Measurements from ENCODE around the gene SPRR2B. TPM values are rescaled to one million over a fixed set of nuclear protein-coding genes. Genes with fewer than 3 reads are reported as not detected.
"Not testable (repeated sequence)": the region's sequence is repeated elsewhere in the genome, so short reads cannot be mapped to it uniquely, and the experiment has no call there.

SPRR2B gene
- total and polyA plus RNA-seq, 2 donors = 3.1 TPM; not detected in 1

DNA sequence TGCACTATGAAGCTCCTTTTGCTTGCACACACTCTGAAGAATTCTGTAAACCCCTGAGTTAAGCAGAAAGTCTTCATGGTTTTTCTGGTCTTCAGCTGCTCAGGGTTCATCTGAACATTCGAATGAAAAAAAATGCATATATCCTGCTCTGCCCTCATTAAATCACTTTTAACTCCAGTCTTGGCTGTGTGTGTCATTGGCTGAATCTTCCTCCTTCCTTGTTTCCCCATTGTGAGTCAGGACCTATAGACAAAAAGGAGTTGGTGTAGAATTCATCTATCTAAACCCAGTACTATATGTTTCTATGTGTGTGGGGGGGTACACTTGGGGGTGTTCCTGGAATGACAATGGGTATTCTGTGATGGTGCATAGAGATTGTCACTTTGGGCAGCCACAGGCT lies 47.0 kb downstream of the SPRR2B start:
- no peaks in the 10 kb centered on the region for H3K27me3 ChIP-seq (ENCODE audit: control insufficient read depth in 2 of 2, insufficient read depth in 1 of 2, low read length in 1 of 2)
- no peaks in the 10 kb centered on the region for H3K9me3 ChIP-seq (ENCODE audit: control insufficient read depth in 2 of 2, insufficient read depth in 1 of 2, low read length in 1 of 2)
- H3K4me1 ChIP-seq (ENCODE audit: control insufficient read depth in 2 of 2, insufficient read depth in 2 of 2, low read length in 2 of 2) = no peaks in the 10 kb centered on the region
- 95% methylated on average over 1 of the region's 1 CpG for whole genome bisulfite sequencing
- H3K36me3 ChIP-seq (ENCODE audit: control insufficient read depth in 2 of 2, insufficient read depth in 2 of 2, low read length in 1 of 2) = no peaks in the 10 kb centered on the region
- no peak overlapping the region for H3K27ac ChIP-seq (ENCODE audit: low read depth in 1 of 2, low read length in 1 of 2)
- no peak overlapping the region for H3K4me3 ChIP-seq (ENCODE audit: low read length in 2 of 2)
- DNase-seq (ENCODE audit: low read depth in 6 of 9, low spot score in 9 of 9) = no peak

- Histone ChIP-seq H3K27me3 (ENCODE audit: control insufficient read depth in 2 of 2, insufficient read depth in 1 of 2, low read length in 1 of 2) (no peaks in the 10 kb centered on the region), H3K36me3 (ENCODE audit: control insufficient read depth in 2 of 2, insufficient read depth in 2 of 2, low read length in 1 of 2) (no peaks in the 10 kb centered on the region), H3K4me3 (ENCODE audit: low read length in 2 of 2) (no peak overlapping the region), H3K27ac (ENCODE audit: low read depth in 1 of 2, low read length in 1 of 2) (no peak overlapping the region), H3K9me3 (ENCODE audit: control insufficient read depth in 2 of 2, insufficient read depth in 1 of 2, low read length in 1 of 2) (no peaks in the 10 kb centered on the region), H3K4me1 (ENCODE audit: control insufficient read depth in 2 of 2, insufficient read depth in 2 of 2, low read length in 2 of 2) (no peaks in the 10 kb centered on the region)
- DNase-seq (ENCODE audit: low read depth in 6 of 9, low spot score in 9 of 9) = no peak
- 95% methylated on average over 7 of the region's 7 CpGs for WGBS
Measured at GRCh38 chr1:153023109-153023508, 48.3 kb downstream of the SPRR2B start.

DNA sequence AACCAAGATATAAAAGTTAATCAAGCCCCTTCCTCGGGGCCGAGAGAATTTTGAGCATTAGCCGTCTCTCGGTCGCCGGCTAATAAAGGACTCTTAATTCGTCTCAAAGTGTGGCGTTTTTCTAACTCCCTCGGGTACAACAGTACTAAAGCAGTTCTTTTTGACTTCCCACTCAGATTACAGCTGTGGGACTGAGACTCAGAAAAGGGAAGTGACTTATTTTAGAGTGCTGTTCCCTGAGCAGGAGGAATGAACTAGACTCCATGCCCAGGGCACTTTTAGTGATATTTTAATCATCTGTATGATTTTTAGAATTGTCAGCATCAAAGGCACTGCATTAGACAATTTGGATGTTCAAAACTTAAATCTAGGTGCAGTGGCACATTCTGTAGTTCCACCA lies 49.1 kb downstream of the SPRR2B start:
- WGBS = 44% methylated on average over 9 of the region's 9 CpGs
- not testable (repeated sequence) for DNase-seq (ENCODE audit: low read depth in 6 of 9, low spot score in 9 of 9); H3K4me3 ChIP-seq (ENCODE audit: low read length in 2 of 2); H3K36me3 ChIP-seq (ENCODE audit: control insufficient read depth in 2 of 2, insufficient read depth in 2 of 2, low read length in 1 of 2); H3K27ac ChIP-seq (ENCODE audit: low read depth in 1 of 2, low read length in 1 of 2); H3K27me3 ChIP-seq (ENCODE audit: control insufficient read depth in 2 of 2, insufficient read depth in 1 of 2, low read length in 1 of 2); H3K4me1 ChIP-seq (ENCODE audit: control insufficient read depth in 2 of 2, insufficient read depth in 2 of 2, low read length in 2 of 2); H3K9me3 ChIP-seq (ENCODE audit: control insufficient read depth in 2 of 2, insufficient read depth in 1 of 2, low read length in 1 of 2)

- not testable (repeated sequence) for H3K4me3 ChIP-seq (ENCODE audit: low read length in 2 of 2); H3K9me3 ChIP-seq (ENCODE audit: control insufficient read depth in 2 of 2, insufficient read depth in 1 of 2, low read length in 1 of 2); H3K27me3 ChIP-seq (ENCODE audit: control insufficient read depth in 2 of 2, insufficient read depth in 1 of 2, low read length in 1 of 2); H3K36me3 ChIP-seq (ENCODE audit: control insufficient read depth in 2 of 2, insufficient read depth in 2 of 2, low read length in 1 of 2); H3K4me1 ChIP-seq (ENCODE audit: control insufficient read depth in 2 of 2, insufficient read depth in 2 of 2, low read length in 2 of 2); H3K27ac ChIP-seq (ENCODE audit: low read depth in 1 of 2, low read length in 1 of 2); DNase-seq (ENCODE audit: low read depth in 6 of 9, low spot score in 9 of 9)
- 41% methylated on average over 2 of the region's 2 CpGs for WGBS
Measured at GRCh38 chr1:153021829-153022228, 49.6 kb downstream of the SPRR2B start.

Other genes starting within 250 kb of the SPRR2B start
- not detected for gene LCE1A, start 244.1 kb downstream of the SPRR2B start, total RNA-seq
- 1.0 TPM for gene LCE1A, start 244.1 kb downstream of the SPRR2B start, polyA plus RNA-seq
- gene LCE6A, start 228.8 kb downstream of the SPRR2B start, total RNA-seq = not detected
- gene LCE6A, start 228.8 kb downstream of the SPRR2B start, polyA plus RNA-seq = 1.1 TPM
- gene LCE7A, start 211.6 kb downstream of the SPRR2B start, total RNA-seq = not detected
- gene LCE7A, start 211.6 kb downstream of the SPRR2B start, polyA plus RNA-seq = 0.32 TPM
- not detected for gene SMCP, start 193.3 kb downstream of the SPRR2B start, total RNA-seq
- 0.30 TPM for gene SMCP, start 193.3 kb downstream of the SPRR2B start, polyA plus RNA-seq
- 0.57 TPM for gene IVL, start 163.1 kb downstream of the SPRR2B start, total RNA-seq
- gene IVL, start 163.1 kb downstream of the SPRR2B start, polyA plus RNA-seq = 16.6 TPM
- not detected for gene SPRR5, start 124.4 kb downstream of the SPRR2B start, total RNA-seq
- gene SPRR5, start 124.4 kb downstream of the SPRR2B start, polyA plus RNA-seq = 0.37 TPM
- gene SPRR4, start 101.0 kb downstream of the SPRR2B start, total RNA-seq = not detected
- gene SPRR4, start 101.0 kb downstream of the SPRR2B start, polyA plus RNA-seq = 2.1 TPM
- not detected for gene SPRR1A, start 87.5 kb downstream of the SPRR2B start, total RNA-seq
- gene SPRR1A, start 87.5 kb downstream of the SPRR2B start, polyA plus RNA-seq = 41.1 TPM
- gene SPRR3, start 69.9 kb downstream of the SPRR2B start, total RNA-seq = 0.28 TPM
- 9.7 TPM for gene SPRR3, start 69.9 kb downstream of the SPRR2B start, polyA plus RNA-seq
- 1.2 TPM for gene SPRR1B, start 40.4 kb downstream of the SPRR2B start, total RNA-seq
- gene SPRR1B, start 40.4 kb downstream of the SPRR2B start, polyA plus RNA-seq = 132 TPM
- 0.19 TPM for gene SPRR2D, start 30.5 kb downstream of the SPRR2B start, total RNA-seq
- 36.9 TPM for gene SPRR2D, start 30.5 kb downstream of the SPRR2B start, polyA plus RNA-seq
- 0.28 TPM for gene SPRR2A, start 14.1 kb downstream of the SPRR2B start, total RNA-seq
- 6.5 TPM for gene SPRR2A, start 14.1 kb downstream of the SPRR2B start, polyA plus RNA-seq
- not detected for gene SPRR2E, start 22.9 kb upstream of the SPRR2B start, total RNA-seq
- gene SPRR2E, start 22.9 kb upstream of the SPRR2B start, polyA plus RNA-seq = 14.2 TPM
- 0.09 TPM for gene SPRR2F, start 41.9 kb upstream of the SPRR2B start, total RNA-seq
- gene SPRR2F, start 41.9 kb upstream of the SPRR2B start, polyA plus RNA-seq = 0.94 TPM
- 0.19 TPM for gene SPRR2G, start 79.3 kb upstream of the SPRR2B start, total RNA-seq
- gene SPRR2G, start 79.3 kb upstream of the SPRR2B start, polyA plus RNA-seq = 14.7 TPM
- gene LELP1, start 131.8 kb upstream of the SPRR2B start, total RNA-seq = not detected
- 0.11 TPM for gene LELP1, start 131.8 kb upstream of the SPRR2B start, polyA plus RNA-seq
- gene PRR9, start 146.0 kb upstream of the SPRR2B start, total RNA-seq = 0.33 TPM
- 3.1 TPM for gene PRR9, start 146.0 kb upstream of the SPRR2B start, polyA plus RNA-seq
- 0.33 TPM for gene LORICRIN, start 188.1 kb upstream of the SPRR2B start, total RNA-seq
- 8.6 TPM for gene LORICRIN, start 188.1 kb upstream of the SPRR2B start, polyA plus RNA-seq
- 0.14 TPM for gene PGLYRP3, start 241.3 kb upstream of the SPRR2B start, total RNA-seq
- 0.94 TPM for gene PGLYRP3, start 241.3 kb upstream of the SPRR2B start, polyA plus RNA-seq

Data from thymus (tissue), 11 donors.